ENCODE data around the gene EGFLAM. TPM values are rescaled to one million over a fixed set of nuclear protein-coding genes. Genes with fewer than 3 reads are reported as not detected.

EGFLAM gene
- total and polyA plus RNA-seq, 8 donors: 0.82 to 15.7 (median 9.8) TPM

- H3K27me3 ChIP-seq: no peaks in the 10 kb centered on the region
- ATAC-seq: no peak
- no peak for TF ChIP-seq CTCF (IDR thresholded peaks at IDR 0.05)
- H3K27ac ChIP-seq: no peak overlapping the region
- H3K4me1 ChIP-seq: no peaks in the 10 kb centered on the region
- DNase-seq: no peak
- H3K4me3 ChIP-seq: no peak overlapping the region
- H3K36me3 ChIP-seq: no peaks in the 10 kb centered on the region
- intact Hi-C loops (cut with DNase I): no loop called here
- no peaks in the 10 kb centered on the region for H3K9me3 ChIP-seq
These were observed 109.6 kb downstream of the EGFLAM start for GRCh38 chr5:38367966-38368365.

- intact Hi-C loops (cut with DNase I): no loop called here
- H3K27me3 ChIP-seq: no peaks in the 10 kb centered on the region
- H3K4me1 ChIP-seq: no peaks in the 10 kb centered on the region
- DNase-seq: no peak
- TF ChIP-seq CTCF (IDR thresholded peaks at IDR 0.05): no peak
- H3K9me3 ChIP-seq: no peaks in the 10 kb centered on the region
- H3K4me3 ChIP-seq: no peak overlapping the region
- no peaks in the 10 kb centered on the region for H3K36me3 ChIP-seq
- no peak overlapping the region for H3K27ac ChIP-seq
- no peak for ATAC-seq
These were observed 111.3 kb downstream of the EGFLAM start for GRCh38 chr5:38369692-38370091.

GRCh38 chr5:38370358-38371100 lies 112.2 kb downstream of the EGFLAM start:
- H3K9me3 ChIP-seq: no peaks in the 10 kb centered on the region
- no peaks in the 10 kb centered on the region for H3K27me3 ChIP-seq
- H3K4me3 ChIP-seq: no peak overlapping the region
- H3K27ac ChIP-seq: no peak overlapping the region
- intact Hi-C loops (cut with DNase I): no loop called here
- DNase-seq (no peak), ATAC-seq (no peak)
- no peaks in the 10 kb centered on the region for H3K4me1 ChIP-seq
- no peak for TF ChIP-seq CTCF (IDR thresholded peaks at IDR 0.05)
- H3K36me3 ChIP-seq: no peaks in the 10 kb centered on the region

GRCh38 chr5:38371596-38371995 lies 113.2 kb downstream of the EGFLAM start:
- no peak for ATAC-seq
- H3K9me3 ChIP-seq: no peaks in the 10 kb centered on the region
- intact Hi-C loops (cut with DNase I): no loop called here
- no peak overlapping the region for H3K27ac ChIP-seq
- no peak overlapping the region for H3K4me3 ChIP-seq
- H3K27me3 ChIP-seq: no peaks in the 10 kb centered on the region
- no peak for DNase-seq
- no peak for TF ChIP-seq CTCF (IDR thresholded peaks at IDR 0.05)
- no peaks in the 10 kb centered on the region for H3K36me3 ChIP-seq
- H3K4me1 ChIP-seq: no peaks in the 10 kb centered on the region

- Histone ChIP-seq H3K27ac (no peak overlapping the region), H3K4me1 (no peaks in the 10 kb centered on the region), H3K27me3 (peaks cover 0 to 16% of the 10 kb centered on the region in 2 donors), H3K36me3 (no peaks in the 10 kb centered on the region), H3K4me3 (no peak overlapping the region), H3K9me3 (no peaks in the 10 kb centered on the region)
- no peak for ATAC-seq
- no peak for DNase-seq
- intact Hi-C loops (cut with DNase I): no loop called here
- TF ChIP-seq CTCF (IDR thresholded peaks at IDR 0.05): no peak
These were observed 115.4 kb downstream of the EGFLAM start for GRCh38 chr5:38373743-38374142.

Measured in left lung (tissue), 10 donors.